ENCODE data around the gene GPR132.

GPR132 gene

DNA sequence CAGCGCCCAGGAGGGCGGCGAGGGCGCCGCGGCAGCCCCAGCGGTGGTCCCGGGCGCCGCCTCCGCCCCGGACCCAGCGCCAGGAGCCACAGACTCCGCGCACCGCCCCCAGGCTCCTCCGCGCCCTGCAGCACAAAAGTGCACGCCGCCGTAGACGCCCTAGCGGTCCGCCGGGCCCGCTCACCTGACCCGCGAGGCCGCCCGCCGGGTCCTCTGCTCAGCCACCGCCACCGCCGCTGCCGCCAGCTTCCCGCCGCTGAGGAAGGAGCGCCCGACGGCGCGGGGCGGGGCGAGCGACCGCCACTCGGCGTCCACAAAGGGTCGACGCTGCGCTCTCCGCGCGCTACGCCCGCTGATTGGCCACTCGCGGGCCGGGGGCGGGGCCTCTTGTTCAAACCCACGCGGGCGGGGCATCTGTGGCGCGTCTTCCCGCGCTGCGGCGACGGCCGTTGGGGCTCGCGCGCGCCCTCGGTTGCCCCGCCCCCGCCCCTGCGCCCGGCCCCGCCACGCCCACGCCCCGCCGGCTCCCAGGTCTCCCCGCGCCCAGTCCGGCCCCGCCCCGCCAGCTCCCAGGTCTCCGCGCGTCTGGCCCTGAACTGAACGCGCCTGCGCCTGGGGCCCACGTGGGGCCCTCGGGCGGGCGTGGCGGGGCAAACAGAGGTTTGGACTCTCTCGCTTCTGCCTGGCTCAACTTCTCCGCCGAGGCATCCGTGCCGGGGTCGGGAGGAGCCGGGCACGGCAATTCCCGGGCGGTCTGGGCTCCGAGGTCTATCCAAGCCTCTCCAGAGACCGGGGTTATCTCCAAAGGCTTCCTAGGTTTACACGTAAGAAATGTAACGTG lies 44.2 kb downstream of the GPR132 start, which contains the start of gene CDCA4:
CDCA4 (minus strand) TSS at position 269 of the 841 bp plus-strand sequence. CDS start 9,154 bp downstream, outside the sequence.
- DNase-seq (ENCODE audit: low read depth in 2 of 2): peak; percentile 94 to 98

DNA sequence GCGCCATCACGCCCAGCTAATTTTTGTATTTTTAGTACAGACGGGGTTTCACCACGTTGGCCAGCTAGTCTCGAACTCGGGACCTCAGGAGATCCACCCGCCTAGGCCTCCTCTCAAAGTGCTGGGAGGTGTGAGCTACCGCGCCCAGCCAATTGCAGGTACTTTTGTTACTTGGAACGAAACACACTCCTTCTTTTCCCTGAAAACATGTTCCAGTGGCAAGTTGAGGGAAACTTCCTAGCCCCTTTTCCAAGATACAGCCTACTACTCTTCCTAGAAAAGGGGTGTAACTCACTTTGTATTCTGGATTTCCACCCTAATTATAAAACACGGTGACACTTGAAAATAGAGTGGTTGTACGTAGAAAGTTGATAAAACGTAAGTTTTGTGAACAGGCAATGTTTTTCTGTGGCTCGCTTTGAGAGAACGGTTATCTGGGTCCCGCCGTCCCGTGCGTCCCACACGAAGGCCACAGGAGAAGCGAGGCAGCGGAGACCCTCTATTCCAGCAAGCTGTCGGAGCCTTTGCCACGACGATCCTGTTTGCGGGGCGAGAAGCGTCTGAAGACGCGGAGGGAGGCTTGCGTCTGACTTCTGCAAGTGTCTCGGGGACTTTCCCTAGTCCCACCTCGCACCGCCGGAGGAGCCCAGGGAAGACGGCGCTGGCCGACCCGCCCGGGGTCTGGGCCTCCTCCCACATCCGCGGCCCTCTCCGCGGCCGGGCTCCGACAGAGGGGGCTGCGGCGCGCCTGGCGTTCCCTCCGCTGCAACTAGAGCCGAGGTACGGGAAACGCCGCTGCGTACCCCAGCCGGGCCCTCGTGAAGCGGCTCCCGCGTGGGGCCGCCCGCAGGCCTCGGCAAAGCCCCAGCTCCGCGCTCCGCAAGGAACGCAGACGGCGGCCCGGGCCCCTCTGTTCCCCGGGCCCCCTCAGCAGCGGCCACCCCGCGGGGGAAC lies 45.1 kb downstream of the GPR132 start:
- DNase-seq (ENCODE audit: low read depth in 2 of 2): peak; percentile 32 to 38

DNA sequence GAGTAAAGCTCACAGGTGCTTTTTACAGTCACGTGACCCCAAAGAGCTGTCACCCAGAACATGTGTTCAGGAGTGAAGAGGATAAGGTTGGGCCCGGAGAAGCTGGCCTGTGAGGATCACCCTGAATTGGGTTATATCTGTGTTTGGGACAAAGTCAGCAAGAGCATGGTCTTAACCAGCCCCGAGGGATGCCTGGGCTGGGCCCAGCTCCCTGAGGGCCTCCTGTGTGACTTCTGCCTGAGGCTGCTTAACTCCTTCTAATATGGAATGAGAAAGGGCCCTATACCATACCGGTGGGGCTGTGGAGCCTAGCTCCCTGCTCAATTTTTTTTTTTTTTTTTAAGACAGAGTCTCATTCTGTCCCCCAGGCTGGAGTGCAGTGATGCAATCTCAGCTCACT lies 46.8 kb downstream of the GPR132 start:
- DNase-seq (ENCODE audit: low read depth in 2 of 2): no peak

DNA sequence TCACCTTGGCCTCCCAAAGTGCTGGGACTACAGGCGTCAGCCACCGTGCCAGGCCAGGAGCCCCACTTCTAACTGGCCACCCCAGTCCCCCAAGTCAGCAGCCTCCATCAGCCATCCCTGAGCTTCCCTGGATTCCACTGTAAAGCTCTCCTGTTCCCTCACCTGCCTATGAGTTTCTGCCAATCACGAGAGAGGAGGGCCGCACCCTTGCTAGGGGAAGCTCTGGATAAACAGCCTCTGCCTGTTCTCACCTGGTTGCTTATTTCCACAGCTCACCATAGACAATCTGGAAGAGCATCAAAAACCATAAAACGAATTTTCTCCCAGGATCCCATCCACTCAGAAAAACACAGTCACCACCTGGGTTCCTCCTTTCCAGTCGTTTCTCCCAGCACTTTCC lies 49.3 kb downstream of the GPR132 start:
- DNase-seq (ENCODE audit: low read depth in 2 of 2): no peak

DNA sequence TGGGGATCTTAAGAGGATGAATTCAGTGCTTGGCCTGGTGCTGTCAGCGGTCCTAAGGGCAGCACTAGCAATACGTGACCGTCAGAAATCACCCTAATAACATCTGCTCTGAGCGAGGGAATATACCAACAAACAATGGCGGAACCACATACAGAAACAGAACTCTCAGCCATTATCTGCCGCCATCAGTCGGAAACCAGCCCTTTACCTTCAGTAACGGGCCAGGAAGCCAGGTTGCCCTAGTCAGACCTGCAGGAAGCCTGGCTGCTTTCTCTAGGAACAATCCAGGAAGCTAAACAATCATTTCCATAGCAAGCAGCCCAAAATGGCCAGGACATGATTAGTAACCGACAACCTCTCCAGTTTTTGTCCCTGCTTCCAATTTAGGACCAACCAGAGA lies 50.0 kb downstream of the GPR132 start:
- DNase-seq (ENCODE audit: low read depth in 2 of 2): no peak

DNA sequence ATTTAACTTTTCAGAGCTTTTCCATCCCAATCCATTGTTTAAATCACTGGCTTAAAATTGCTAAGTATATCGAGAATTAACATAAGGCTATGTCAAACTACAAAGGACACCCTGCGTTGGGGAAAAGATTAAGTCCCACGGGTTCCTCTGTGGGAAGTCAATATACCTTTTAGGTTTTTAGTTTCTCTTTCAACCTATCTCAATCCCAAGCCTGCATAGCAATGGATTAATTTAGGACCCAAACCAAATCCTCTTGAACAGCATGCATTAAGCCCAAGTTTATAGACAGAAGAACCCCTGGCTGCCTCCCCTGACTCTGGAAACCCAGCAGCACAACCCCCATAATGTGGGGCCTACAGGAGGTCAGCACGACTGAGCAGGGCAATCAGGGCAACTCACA lies 50.6 kb downstream of the GPR132 start:
- no peak for DNase-seq (ENCODE audit: low read depth in 2 of 2)

DNA sequence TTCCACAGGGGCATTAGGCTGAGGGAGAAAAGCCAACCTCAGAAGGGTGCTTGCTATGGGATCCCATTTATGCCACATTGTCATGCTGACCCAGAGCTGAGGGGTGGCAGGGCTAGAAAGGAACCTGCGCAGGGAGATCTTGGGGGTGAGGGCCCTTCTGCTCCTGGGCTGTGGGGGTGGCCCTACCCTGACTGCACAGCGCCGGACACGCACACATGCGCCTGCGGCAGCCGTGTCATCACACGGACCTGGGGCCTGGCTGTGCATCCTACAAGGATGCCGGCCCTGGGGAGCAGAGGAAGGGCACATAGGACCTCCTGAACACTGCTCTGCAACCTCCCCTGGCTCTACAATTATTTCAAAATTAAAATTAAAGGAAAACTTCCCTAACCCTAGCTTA lies 51.2 kb downstream of the GPR132 start:
- DNase-seq (ENCODE audit: low read depth in 2 of 2): no peak

DNA sequence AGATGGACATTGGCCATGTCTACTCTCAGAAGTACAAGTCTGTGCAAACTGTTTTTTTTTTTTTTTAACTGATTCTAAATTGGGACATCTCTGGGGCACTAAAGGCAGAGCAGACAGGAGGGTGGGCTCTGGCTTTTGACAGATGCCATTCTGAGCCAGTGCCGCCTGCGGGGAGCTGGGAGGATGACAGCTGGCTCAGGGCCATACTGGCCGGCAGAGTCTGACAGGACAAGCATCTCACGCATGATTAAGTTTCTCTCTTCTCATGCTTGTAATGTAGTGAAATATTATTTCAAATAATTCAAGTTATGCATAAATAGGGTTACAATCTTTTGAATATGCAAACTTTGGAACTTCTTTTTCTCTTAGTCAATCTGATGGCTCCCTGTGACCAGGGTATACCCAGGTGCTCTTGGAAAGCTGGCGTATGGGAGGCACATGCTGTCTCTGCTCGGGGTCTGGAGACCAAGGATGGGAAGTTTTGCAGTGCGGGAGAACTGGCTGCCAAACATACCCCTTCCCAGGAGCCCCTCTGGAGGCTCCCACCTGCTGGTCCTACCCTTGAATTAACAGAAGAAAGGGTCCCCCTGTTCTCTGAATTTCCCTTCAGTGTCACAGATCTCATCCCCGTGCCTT lies 52.0 kb downstream of the GPR132 start:
- DNase-seq (ENCODE audit: low read depth in 2 of 2): no peak

DNA sequence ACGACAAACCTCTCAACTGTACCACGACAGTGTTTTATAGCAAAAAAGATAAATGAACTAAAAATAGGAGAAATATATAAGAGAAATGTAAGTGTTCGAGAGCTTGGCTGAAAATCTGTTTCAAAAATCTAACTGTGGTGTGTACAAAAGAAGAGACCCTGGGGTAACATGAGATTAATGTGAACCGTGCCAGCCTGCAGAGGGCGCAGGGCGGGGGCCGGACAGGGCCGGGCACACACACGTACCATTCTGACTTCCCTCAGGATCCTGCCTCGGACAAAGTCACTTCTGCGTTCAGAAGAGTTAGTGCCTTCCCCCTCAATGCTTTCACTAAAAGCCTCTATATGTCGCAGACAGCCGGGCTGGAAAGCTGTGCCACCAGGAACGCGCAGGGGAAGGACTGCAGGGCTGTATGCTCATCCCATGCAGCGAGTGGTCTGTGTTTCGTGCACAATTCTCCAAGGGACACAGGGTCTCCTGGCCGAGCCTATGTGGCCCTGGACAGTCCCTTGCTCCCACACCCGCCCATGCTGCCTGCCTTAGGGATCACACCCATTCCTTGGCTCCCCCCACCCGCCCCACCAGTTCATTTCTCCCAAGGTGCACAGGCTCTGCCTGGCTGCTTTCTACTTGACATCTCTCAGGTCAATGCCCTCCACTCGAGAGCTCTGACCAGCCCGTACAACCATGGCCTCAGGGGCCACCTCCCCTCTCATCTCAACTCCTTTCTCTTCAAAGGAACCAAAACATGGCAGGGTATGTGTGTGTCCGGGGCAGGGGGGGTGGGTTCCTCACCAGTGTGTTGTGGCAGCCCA lies 52.9 kb downstream of the GPR132 start:
- no peak for DNase-seq (ENCODE audit: low read depth in 2 of 2)

DNA sequence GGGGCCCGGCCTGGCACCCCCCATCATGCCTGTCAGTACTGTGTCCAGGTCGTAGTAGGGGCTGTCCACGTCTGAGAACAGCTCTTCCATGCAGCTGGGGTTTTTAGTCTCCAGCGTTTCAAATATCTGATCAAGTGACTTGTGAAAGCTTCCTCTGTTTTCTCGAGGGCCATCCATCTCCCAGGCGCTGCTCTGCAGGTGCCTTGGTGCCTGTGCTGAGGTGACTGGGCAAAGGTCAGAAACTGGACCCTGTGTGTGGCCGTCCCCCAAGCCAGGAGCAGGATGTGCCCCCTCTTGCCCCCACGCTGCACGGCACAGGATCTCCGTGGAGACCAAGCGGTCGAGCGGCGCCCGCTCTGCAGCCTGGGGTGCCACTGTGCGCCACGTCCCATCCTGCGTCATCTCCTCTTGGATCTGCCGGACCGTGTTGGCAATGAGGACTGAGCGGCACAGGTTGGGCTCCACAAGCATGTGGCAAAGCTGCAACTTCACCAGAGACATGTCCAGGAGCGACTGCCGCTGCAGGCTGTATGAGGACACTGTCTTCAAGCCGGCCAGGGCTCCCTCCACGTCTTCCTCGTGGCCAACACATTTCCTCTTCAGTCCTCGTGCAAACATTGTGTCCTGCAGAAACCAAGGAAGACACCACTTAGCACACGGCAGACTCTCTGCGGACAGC lies 53.8 kb downstream of the GPR132 start:
- no peak for DNase-seq (ENCODE audit: low read depth in 2 of 2)

DNA sequence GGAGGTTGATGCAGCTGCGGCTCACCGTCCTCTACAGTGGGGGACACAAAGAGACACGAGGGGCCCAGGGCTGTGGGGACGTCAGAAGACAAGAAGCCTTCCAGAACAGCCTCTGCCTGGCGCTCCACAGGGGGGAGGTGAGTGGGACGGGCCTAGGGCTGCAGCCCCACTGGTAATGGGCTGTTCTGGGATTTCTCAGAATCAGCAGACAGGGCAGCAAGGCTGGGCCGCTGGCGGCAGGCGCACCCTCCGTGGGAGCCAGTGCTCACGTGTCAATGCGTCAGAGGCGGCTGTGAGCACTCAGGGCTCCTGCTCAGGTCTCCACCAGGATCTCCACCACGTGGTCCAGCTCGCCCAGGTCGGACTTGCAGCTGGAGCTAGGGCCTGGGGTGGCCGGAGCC lies 54.3 kb downstream of the GPR132 start:
- DNase-seq (ENCODE audit: low read depth in 2 of 2): no peak

DNA sequence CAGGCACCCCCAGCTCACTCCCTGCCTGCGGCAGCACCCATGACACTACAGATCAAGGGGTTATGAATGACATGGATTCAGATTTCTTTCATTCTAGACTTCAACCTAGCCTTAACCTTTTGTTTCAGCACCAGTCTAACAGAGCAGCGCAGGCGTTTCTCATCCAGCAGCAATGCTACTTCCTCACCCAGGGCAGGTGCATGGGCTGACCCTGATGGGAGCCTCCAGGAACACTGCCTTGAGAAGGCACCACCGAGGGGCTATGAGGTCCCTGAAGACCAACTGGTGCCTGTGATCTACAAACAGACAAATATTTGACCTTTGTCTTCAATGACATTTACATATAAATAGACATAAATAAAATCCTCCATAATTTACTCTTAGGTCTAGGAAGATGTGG lies 55.1 kb downstream of the GPR132 start:
- DNase-seq (ENCODE audit: low read depth in 2 of 2): no peak

DNA sequence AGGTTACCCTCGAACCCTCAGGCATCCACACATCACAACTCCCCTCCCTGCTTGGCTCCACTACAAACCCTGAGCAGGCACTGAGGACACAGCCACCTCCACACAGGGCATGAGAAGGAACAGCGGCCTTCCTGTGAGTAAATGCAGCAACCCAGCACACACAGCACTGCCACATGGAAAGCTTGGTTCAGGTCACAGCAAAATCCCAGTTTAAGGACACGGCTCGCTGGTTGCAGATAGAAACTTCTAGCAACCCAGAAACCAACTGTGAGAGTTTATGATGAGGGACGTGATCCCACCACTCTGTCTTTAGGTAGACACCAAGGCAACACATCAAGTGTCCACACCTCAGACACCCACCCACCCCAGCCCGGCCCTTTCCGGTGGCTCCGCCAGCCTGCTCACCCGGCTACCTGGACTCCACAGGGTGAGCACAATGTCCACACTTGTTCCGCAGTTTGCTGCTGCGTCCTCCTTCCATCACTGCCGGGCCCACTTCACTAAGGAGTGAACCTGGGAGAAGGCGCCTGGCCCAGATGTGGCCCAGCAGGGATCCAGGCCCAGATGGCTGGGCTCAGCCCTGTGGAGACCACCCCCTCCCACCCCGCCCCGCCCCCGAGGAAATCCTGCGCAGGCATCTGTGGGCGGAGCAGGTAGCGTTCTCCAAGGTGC lies 57.5 kb downstream of the GPR132 start:
- no peak for DNase-seq (ENCODE audit: low read depth in 2 of 2)

DNA sequence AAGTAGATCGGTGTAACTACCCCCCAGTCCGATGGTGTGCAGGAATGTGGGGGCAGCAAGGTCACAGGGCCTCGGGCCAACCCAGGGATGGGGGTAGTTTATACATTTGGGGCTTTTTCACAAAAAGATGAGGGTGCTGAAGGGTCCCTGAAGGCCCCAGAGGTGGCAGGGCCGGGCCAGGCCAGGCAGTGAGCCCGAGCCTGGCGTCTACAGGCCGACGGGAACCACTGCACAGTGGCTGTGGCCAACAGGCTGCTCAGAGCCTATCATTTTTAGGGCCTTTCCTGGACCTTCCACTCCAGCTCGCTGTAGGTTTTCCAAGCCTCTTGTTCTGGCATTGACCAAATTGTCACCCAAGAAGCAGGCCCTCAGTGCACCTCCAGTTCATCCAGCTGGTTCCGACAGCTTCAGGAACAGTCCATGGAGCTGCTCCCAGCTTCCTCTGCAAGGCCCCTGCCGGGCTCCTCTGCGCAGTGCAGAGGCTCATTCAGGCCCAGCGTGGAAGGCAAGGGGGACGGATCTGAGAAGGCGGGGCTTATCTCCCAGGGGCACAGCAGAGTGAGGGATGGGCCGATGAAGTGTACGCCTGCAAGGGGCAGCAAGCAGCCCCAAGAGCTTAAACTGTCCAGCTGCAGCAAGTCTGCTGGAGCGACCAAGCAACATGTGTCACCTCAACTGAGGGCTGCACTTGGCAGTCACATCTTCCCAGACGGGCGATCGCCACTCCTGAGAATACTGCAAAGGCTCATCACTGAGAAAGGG lies 58.2 kb downstream of the GPR132 start:
- no peak for DNase-seq (ENCODE audit: low read depth in 2 of 2)

DNA sequence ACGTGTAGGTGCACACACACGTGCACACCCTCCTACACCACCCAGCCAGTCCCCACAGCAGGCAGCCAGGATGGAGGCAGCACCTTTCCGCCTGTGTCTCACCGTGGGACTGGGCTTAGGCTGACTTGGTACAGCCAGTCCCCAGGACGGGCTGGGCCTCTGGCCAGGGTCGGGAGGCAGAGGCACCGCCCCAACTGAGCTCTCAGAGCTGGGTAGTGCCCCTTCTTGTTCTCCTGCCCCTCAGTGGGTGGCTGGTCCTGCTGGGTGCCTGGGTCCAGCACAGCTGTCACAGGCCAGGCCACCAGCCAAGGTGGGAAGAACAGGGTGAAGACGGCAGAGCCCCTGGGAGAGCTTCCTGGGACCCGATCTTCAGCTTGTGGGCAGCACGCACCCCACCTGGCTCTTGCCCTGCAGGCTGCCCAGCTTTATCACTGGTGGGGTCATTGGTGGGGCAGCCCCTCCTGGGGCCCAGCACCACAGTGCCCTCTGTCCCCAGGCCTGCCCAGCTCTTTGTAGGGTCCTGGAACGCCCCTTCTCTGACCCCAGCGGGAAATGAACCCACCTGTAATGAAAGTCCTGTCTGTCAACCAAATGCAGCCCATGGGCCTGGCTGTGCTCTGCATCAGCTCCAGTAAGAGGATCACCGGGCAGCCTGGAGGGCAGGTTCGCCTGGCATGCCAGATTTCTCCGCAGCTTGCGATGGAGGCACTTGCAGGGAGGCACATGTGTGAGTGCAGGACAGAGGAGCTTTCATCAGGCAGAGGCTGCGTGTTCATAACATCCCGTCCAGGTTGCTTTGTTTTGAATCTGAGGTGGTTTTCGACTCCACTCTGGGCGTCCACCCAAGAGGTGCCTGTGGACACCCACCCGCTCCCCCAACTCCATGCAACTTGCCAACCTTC lies 59.0 kb downstream of the GPR132 start:
- no peak for DNase-seq (ENCODE audit: low read depth in 2 of 2)

DNA sequence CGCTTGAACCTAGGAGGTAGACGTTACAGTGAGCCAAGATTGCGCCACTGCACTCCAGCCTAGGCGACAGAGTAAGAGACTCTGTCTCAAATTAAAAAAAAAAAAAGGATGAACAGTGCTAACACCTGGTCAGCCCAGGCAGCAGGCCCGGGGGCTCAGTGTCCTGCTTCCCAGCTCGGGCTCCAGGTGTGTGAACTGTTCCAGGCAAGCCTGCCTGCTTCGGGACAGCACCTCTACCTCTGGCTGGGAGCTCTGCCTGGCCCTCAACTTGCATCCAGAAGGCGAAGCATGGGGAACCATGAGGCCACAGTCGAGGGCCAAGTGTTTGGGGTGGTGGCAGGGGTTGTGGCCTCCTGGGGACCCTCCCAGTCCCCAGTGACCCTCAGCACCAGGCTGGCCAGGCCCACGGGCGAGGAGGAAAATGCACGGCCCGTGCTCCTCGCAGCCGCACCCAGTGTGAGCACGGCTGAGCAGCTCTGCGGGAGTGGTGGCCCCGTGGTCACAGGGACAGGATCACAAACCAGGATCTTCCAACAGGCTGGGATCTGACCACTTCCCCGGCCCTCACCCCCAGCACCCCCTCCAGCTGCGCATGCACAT lies 59.8 kb downstream of the GPR132 start:
- DNase-seq (ENCODE audit: low read depth in 2 of 2): no peak
